ENCODE data around the gene SC5D. TPM values are rescaled to one million over a fixed set of nuclear protein-coding genes. Genes with fewer than 3 reads are reported as not detected.

Gene SC5D
- total RNA-seq, 4 donors from 2014 or later: 12.9 to 31.5 (median 20.3) TPM

- H3K36me3 ChIP-seq: no peaks in the 10 kb centered on the region
- no peaks in the 10 kb centered on the region for H3K9me3 ChIP-seq
- no peak overlapping the region for H3K27ac ChIP-seq
- in situ Hi-C loops (cut with MboI; ENCODE audit: low pct_ligation_motif_present in 1 of 4, low pct_unique_long_range_greater_than_20kb in 1 of 4, low sequenced_read_pairs in 3 of 4) (no loop called here), intact Hi-C loops (cut with DNase I; ENCODE audit: low total_unique reads) (no loop called here)
- no peaks in the 10 kb centered on the region for H3K27me3 ChIP-seq
- DNase-seq: no peak
- no peak overlapping the region for H3K4me3 ChIP-seq
- TF ChIP-seq POLR2A (IDR thresholded peaks at IDR 0.05): no peak
- WGBS, 2 donors (ENCODE audit: low coverage in 1 of 2): 82 to 92% methylated on average over 5 to 6 of the region's 6 CpGs
- H3K4me1 ChIP-seq: peaks cover 0 to 13% (median 0%) of the 10 kb centered on the region in 4 donors
These were observed 43.8 kb downstream of the SC5D start for GRCh38 chr11:121336279-121336937.

- Histone ChIP-seq H3K36me3 (no peaks in the 10 kb centered on the region), H3K4me3 (no peak overlapping the region), H3K4me1 (peaks cover 0 to 18% (median 2%) of the 10 kb centered on the region in 4 donors), H3K27ac (no peak overlapping the region), H3K9me3 (no peaks in the 10 kb centered on the region), H3K27me3 (no peaks in the 10 kb centered on the region)
- intact Hi-C loops (cut with DNase I; ENCODE audit: low total_unique reads) (no loop called here), in situ Hi-C loops (cut with MboI; ENCODE audit: low pct_ligation_motif_present in 1 of 4, low pct_unique_long_range_greater_than_20kb in 1 of 4, low sequenced_read_pairs in 3 of 4) (no loop called here)
- WGBS, 2 donors (ENCODE audit: low coverage in 1 of 2): 78 to 85% methylated on average over 2 of the region's 2 CpGs
- no peak for TF ChIP-seq POLR2A (IDR thresholded peaks at IDR 0.05)
- no peak for TF ChIP-seq EP300 (IDR thresholded peaks at IDR 0.05; ENCODE audit: low read depth)
- no peak for TF ChIP-seq POLR2AphosphoS5 (IDR thresholded peaks at IDR 0.05)
- no peak for TF ChIP-seq CTCF (IDR thresholded peaks at IDR 0.05)
- DNase-seq: no peak
These were observed 44.5 kb downstream of the SC5D start for GRCh38 chr11:121337078-121337477.

DNA sequence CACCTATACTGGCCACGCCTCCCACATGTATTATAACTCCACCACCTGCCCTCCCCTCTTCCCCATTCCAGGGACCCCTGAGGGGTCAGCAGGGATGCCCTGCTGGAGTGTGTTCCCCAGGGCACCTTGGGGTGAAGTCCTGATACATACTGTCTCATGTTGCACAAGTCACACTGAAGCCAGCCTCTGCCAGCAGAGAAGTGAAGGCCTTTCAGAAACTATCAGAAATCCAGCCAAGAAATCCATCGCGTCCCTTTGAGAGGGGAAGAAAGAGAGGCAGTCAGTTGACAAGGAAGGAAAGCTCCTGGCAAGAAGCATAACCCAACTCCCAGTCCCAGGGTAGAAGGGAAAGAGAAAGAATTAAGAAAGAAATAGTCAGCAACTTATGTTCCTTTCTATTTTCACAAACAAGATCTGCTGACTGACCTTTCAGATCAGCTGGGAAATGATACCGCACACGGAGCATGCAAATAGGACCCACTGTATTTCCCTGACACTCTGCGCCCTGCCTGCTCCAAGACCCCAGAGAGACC is 45.2 kb downstream of the SC5D start:
- no peak overlapping the region for H3K4me3 ChIP-seq
- H3K4me1 ChIP-seq: peaks cover 0 to 21% (median 3%) of the 10 kb centered on the region in 4 donors
- H3K9me3 ChIP-seq: no peaks in the 10 kb centered on the region
- TF ChIP-seq EP300 (IDR thresholded peaks at IDR 0.05; ENCODE audit: low read depth) (no peak), CTCF (IDR thresholded peaks at IDR 0.05) (no peak)
- intact Hi-C loops (cut with DNase I; ENCODE audit: low total_unique reads): no loop called here
- DNase-seq: no peak
- no peaks in the 10 kb centered on the region for H3K27me3 ChIP-seq
- in situ Hi-C loops (cut with MboI; ENCODE audit: low pct_ligation_motif_present in 1 of 4, low pct_unique_long_range_greater_than_20kb in 1 of 4, low sequenced_read_pairs in 3 of 4): no loop called here
- H3K27ac ChIP-seq: no peak overlapping the region
- no peaks in the 10 kb centered on the region for H3K36me3 ChIP-seq
- WGBS, 2 donors (ENCODE audit: low coverage in 1 of 2): 78 to 100% methylated on average over 1 to 6 of the region's 6 CpGs

DNA sequence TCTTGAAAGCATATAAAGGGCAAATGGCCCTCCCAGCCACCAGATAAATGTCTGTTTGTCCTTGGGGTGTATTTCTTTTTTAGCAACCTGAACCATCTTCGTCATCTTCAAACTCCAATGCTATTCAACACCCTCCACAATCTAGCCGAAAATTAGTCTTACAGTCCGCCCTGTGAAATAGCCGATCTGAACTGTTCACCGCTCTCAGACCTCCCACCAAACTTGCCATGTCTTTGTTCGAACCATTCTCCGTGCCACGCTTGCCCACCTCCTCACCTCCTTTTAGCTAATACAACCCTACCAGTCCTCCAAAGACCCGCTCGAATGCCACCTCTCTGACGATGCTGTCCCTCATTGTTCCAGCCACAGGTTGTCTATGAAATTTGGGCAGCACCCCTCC is 46.0 kb downstream of the SC5D start:
- in situ Hi-C loops (cut with MboI; ENCODE audit: low pct_ligation_motif_present in 1 of 4, low pct_unique_long_range_greater_than_20kb in 1 of 4, low sequenced_read_pairs in 3 of 4) (no loop called here), intact Hi-C loops (cut with DNase I; ENCODE audit: low total_unique reads) (no loop called here)
- Histone ChIP-seq H3K4me1 (peaks cover 0 to 21% (median 3%) of the 10 kb centered on the region in 4 donors), H3K4me3 (no peak overlapping the region), H3K27me3 (no peaks in the 10 kb centered on the region), H3K27ac (no peak overlapping the region), H3K36me3 (no peaks in the 10 kb centered on the region), H3K9me3 (no peaks in the 10 kb centered on the region)
- TF ChIP-seq EP300 (IDR thresholded peaks at IDR 0.05; ENCODE audit: low read depth) (no peak), POLR2A (IDR thresholded peaks at IDR 0.05) (no peak), CTCF (IDR thresholded peaks at IDR 0.05) (no peak), POLR2AphosphoS5 (IDR thresholded peaks at IDR 0.05) (no peak)
- WGBS, 2 donors (ENCODE audit: low coverage in 1 of 2): 92 to 96% methylated on average over 9 to 11 of the region's 11 CpGs
- no peak for DNase-seq

Data from transverse colon (tissue), 4 donors.